A549 (cell line): ENCODE data around the gene PASK. TPM values are rescaled to one million over a fixed set of nuclear protein-coding genes. Genes with fewer than 3 reads are reported as not detected.

Experiments
- ATAC-seq, 2 experiments: fragments of 200-7000 bp in 1 of 2; fragments of >200 bp in 1 of 2; cut with Nextera tagmentation in 1 of 2; cut with Tn5 transposase in 1 of 2; 3 replicates each; pipeline versions ENCODE4 v1.8.0 to v1.9.1; 2018 to 2020; ENCODE audit warnings: mild to moderate bottlenecking in 1 of 2, moderate library complexity in 1 of 2
- CTCF ChIA-PET: fragments of 300-600 bp; sonication (Branson Sonifier 250); formaldehyde crosslinking; extraction: SDS; loops from one replicate; lab custom pipeline; 2021; ENCODE audit warnings: antibody characterized with exemption, inconsistent platforms; lab: Yijun Ruan, JAX
- POLR2A ChIA-PET: fragments of 350-600 bp; formaldehyde crosslinking; extraction: SDS; loops from one replicate; lab custom pipeline; 2021; ENCODE audit warnings: antibody characterized with exemption, inconsistent platforms; lab: Yijun Ruan, JAX
- DNase-seq, 2 experiments: peaks; one replicate each; pipeline versions ENCODE4 v3.0.0 to v3.0.0-alpha.2; 2011 to 2016; ENCODE audit warnings: low read depth in 1 of 2, low spot score in 1 of 2
- FAIRE-seq: peaks from 2 replicates; lab custom pipeline; 2011; peaks lifted over from hg19 to GRCh38; lab: Jason Lieb, UNC
- H3K27ac ChIP-seq, 2 experiments: fragments of >200 bp; sonication (Bioruptor Twin); formaldehyde crosslinking; 3 replicates each; pipeline ENCODE4 v1.5.1; 2016 to 2017
- H3K4me1 ChIP-seq: fragments of >200 bp; sonication (Bioruptor Twin); formaldehyde crosslinking; 3 replicates; pipeline ENCODE4 v1.6.1; 2016
- H3K4me2 ChIP-seq: fragments of >200 bp; sonication (Bioruptor Twin); formaldehyde crosslinking; 3 replicates; pipeline ENCODE4 v1.6.1; 2016
- H3K4me3 ChIP-seq: fragments of >200 bp; sonication (Bioruptor Twin); formaldehyde crosslinking; 3 replicates; pipeline ENCODE4 v1.5.1; 2016
- H3K9me3 ChIP-seq: fragments of >200 bp; sonication (Bioruptor Twin); formaldehyde crosslinking; 3 replicates; pipeline ENCODE4 v1.6.1; 2016
- BHLHE40 ChIP-seq: IDR thresholded peaks from 2 replicates; pipeline ENCODE4 v1.6.1; 2012; ENCODE audit warnings: low read depth, low read length, inconsistent platforms
- CBX2 ChIP-seq: fragments of 200-600 bp; sonication (generic); IDR thresholded peaks from 2 replicates; pipeline ENCODE4 v1.6.1; 2016; ENCODE audit warnings: low read depth, mild to moderate bottlenecking, borderline replicate concordance
- CEBPB ChIP-seq, 2 experiments: fragments of >200 bp in 1 of 2; sonication (Bioruptor Twin) in 1 of 2; formaldehyde crosslinking in 1 of 2; IDR thresholded peaks; 2 replicates each; pipeline ENCODE4 v1.6.1; 2012 to 2016
- FOSB ChIP-seq: fragments of 250-450 bp; sonication (Bioruptor Pico); IDR thresholded peaks from 2 replicates; pipeline ENCODE4 v1.5.0; 2020; ENCODE audit warnings: mild to moderate bottlenecking, moderate library complexity
- FOXS1 ChIP-seq: fragments of 250-450 bp; sonication (Bioruptor Pico); IDR thresholded peaks from 2 replicates; pipeline ENCODE4 v1.5.0; 2020; ENCODE audit warnings: mild to moderate bottlenecking, moderate library complexity
- HOXA7 ChIP-seq: fragments of 250-450 bp; sonication (Bioruptor Pico); IDR thresholded peaks from 2 replicates; pipeline ENCODE4 v1.5.0; 2020; ENCODE audit warnings: mild to moderate bottlenecking, moderate library complexity
- MAFK ChIP-seq: fragments of 450-650 bp; IDR thresholded peaks from 2 replicates; pipeline ENCODE4 v1.6.1; 2014; ENCODE audit not compliant: partially characterized antibody
- NFE2L2 ChIP-seq: fragments of 150-350 bp; conservative IDR thresholded peaks from 2 replicates; pipeline ENCODE4 v1.6.1; 2014; ENCODE audit warnings: low read length
- NR3C1 ChIP-seq: fragments of >200 bp; sonication (Bioruptor Twin); formaldehyde crosslinking; IDR thresholded peaks from 3 replicates; pipeline ENCODE4 v1.6.1; 2017
- PHF8 ChIP-seq: fragments of 200-600 bp; sonication (generic); IDR thresholded peaks from 2 replicates; pipeline ENCODE4 v1.6.1; 2016; ENCODE audit warnings: low read depth, mild to moderate bottlenecking, antibody characterized with exemption, moderate library complexity, borderline replicate concordance
- POLR2AphosphoS2 ChIP-seq: conservative IDR thresholded peaks from 2 replicates; pipeline ENCODE4 v1.6.1; 2012; ENCODE audit warnings: low read length, improper control_type of control experiment, inconsistent platforms
- RARB ChIP-seq: fragments of 250-450 bp; sonication (Bioruptor Pico); IDR thresholded peaks from 2 replicates; pipeline ENCODE4 v1.8.0; 2021; ENCODE audit warnings: mild to moderate bottlenecking, moderate library complexity
- RCOR1 ChIP-seq: fragments of 150-350 bp; IDR thresholded peaks from 2 replicates; pipeline ENCODE4 v1.6.1; 2014; ENCODE audit warnings: antibody characterized with exemption, low read length, low read depth
- RFX5 ChIP-seq: fragments of 450-650 bp; IDR thresholded peaks from 2 replicates; pipeline ENCODE4 v1.7.1; 2014; ENCODE audit warnings: antibody characterized with exemption, mild to moderate bottlenecking, moderate library complexity
- TFCP2L1 ChIP-seq: fragments of 250-450 bp; sonication (Bioruptor Pico); IDR thresholded peaks from 2 replicates; pipeline ENCODE4 v1.5.0; 2021; ENCODE audit warnings: mild to moderate bottlenecking
- WGBS: methylation state at CpG from one replicate; pipeline ENCODE4 v1.1.6; 2017; ENCODE audit errors: missing lambda C conversion rate; 5-methylcytosine and 5-hydroxymethylcytosine counted together
- polyA plus RNA-seq, 4 experiments: library from polyadenylated mRNA; depleted of rRNA in 3 of 4; stranded (reverse); fragments of >200 nt; fragmentation: RNase III in 1 of 4; extraction: RNeasy Plus Mini Kit Qiagen cat#74134 plus additional on column Dnase treatment in 1 of 4; gene quantifications; 2 replicates in 3 of 4; 3 replicates in 1 of 4; pipeline ENCODE4 v1.2.3, GENCODE V29; 2011 to 2017
- TF ChIP-seq, protein P1 (sequence below): IDR thresholded peaks from 2 replicates; pipeline ENCODE4 v1.6.1; 2012
- TF ChIP-seq, protein P2 (sequence below): IDR thresholded peaks from 2 replicates; pipeline ENCODE4 v1.6.1; 2012
- TF ChIP-seq, protein P3 (sequence below): fragments of >200 bp; sonication (Bioruptor Twin); formaldehyde crosslinking; IDR thresholded peaks from 3 replicates; pipeline ENCODE4 v1.6.1; 2016
- TF ChIP-seq, protein P4 (sequence below): fragments of >200 bp; sonication (Bioruptor Twin); formaldehyde crosslinking; IDR thresholded peaks from 2 replicates; pipeline ENCODE4 v1.6.1; 2016
- TF ChIP-seq, protein P5 (sequence below): fragments of 150-350 bp; IDR thresholded peaks from 2 replicates; pipeline ENCODE4 v1.6.1; 2014; ENCODE audit warnings: low read depth, mild to moderate bottlenecking, low read length

Gene PASK
- polyA plus RNA-seq, 2 of the 4 experiments (the other 2 are of a cell fraction) = 7.4 to 12.4 TPM

DNA sequence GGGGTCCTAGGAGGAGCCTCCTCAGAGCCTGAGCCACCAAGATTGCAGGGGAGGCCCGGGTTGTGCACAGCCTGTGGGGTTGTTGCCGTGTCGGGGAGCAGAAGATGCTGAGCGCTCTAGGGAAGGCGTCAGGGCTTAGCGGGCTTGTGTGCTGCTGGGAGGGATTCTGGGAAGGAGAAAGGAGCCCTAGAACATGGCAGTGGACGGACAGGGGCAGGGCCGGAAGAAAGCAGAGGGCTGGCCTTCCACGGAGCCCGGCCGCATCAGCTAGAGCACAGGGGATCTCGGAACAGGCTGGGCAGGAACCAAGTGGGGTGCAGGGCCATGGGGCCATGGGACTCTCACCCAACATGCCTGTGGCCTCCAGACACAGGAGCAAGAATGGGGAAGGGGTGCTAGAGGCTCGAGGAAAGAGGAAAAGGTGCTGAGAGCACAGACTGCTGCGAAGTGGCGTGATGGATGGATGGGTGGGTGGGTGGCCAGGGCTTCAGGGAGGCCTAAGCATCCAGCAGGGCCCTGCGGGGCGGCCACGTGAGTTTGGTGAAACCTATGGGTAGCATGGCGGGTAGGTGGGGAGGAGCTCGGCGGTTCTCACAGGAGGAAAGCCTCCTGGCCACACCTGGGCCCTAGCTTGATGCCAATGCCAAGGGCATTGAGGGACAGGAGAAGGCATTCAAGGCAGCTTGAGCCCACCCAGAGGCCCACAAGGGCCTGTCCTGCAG, 82.9 kb downstream of the PASK start:
- H3K27ac ChIP-seq = no peak overlapping the region
- ATAC-seq (no peak), FAIRE-seq (no peak), DNase-seq (no peak)
- H3K4me3 ChIP-seq = no peak overlapping the region
- H3K9me3 ChIP-seq = no peaks in the 10 kb centered on the region
- TF ChIP-seq TFCP2L1 (CRISPR knock-in tag) = no peak
- no peak for TF ChIP-seq RARB (CRISPR knock-in tag)
- TF ChIP-seq CEBPB (IDR thresholded peaks at IDR 0.05) = no peak
- no peak for TF ChIP-seq HOXA7
- TF ChIP-seq POLR2AphosphoS2 = no peak
- TF ChIP-seq MAFK = no peak
- TF ChIP-seq, protein P1, sequence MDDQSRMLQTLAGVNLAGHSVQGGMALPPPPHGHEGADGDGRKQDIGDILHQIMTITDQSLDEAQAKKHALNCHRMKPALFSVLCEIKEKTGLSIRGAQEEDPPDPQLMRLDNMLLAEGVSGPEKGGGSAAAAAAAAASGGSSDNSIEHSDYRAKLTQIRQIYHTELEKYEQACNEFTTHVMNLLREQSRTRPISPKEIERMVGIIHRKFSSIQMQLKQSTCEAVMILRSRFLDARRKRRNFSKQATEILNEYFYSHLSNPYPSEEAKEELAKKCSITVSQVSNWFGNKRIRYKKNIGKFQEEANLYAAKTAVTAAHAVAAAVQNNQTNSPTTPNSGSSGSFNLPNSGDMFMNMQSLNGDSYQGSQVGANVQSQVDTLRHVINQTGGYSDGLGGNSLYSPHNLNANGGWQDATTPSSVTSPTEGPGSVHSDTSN = no peak
- TF ChIP-seq NFE2L2 = no peak
- TF ChIP-seq, protein P2, sequence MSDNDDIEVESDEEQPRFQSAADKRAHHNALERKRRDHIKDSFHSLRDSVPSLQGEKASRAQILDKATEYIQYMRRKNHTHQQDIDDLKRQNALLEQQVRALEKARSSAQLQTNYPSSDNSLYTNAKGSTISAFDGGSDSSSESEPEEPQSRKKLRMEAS = no peak
- no peak for TF ChIP-seq RFX5
- TF ChIP-seq, protein P3, sequence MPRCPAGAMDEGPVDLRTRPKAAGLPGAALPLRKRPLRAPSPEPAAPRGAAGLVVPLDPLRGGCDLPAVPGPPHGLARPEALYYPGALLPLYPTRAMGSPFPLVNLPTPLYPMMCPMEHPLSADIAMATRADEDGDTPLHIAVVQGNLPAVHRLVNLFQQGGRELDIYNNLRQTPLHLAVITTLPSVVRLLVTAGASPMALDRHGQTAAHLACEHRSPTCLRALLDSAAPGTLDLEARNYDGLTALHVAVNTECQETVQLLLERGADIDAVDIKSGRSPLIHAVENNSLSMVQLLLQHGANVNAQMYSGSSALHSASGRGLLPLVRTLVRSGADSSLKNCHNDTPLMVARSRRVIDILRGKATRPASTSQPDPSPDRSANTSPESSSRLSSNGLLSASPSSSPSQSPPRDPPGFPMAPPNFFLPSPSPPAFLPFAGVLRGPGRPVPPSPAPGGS = no peak
- TF ChIP-seq NR3C1 = no peak
- TF ChIP-seq CBX2 = no peak
- no peak for TF ChIP-seq FOXS1 (CRISPR knock-in tag)
- TF ChIP-seq, protein P4, sequence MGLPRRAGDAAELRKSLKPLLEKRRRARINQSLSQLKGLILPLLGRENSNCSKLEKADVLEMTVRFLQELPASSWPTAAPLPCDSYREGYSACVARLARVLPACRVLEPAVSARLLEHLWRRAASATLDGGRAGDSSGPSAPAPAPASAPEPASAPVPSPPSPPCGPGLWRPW = no peak
- TF ChIP-seq FOSB (CRISPR knock-in tag) = no peak
- WGBS = 83% methylated on average over 21 of the region's 21 CpGs
- POLR2A ChIA-PET = no interaction called here
- H3K4me1 ChIP-seq = no peaks in the 10 kb centered on the region
- CTCF ChIA-PET = interaction anchor here (0.9 to 2.4 kb wide), 3 partner anchors 9 to 152 kb away, joined by 3 to 9 read pairs (median 3); no protein-coding TSS in a partner anchor
- H3K4me2 ChIP-seq = no peak overlapping the region

DNA sequence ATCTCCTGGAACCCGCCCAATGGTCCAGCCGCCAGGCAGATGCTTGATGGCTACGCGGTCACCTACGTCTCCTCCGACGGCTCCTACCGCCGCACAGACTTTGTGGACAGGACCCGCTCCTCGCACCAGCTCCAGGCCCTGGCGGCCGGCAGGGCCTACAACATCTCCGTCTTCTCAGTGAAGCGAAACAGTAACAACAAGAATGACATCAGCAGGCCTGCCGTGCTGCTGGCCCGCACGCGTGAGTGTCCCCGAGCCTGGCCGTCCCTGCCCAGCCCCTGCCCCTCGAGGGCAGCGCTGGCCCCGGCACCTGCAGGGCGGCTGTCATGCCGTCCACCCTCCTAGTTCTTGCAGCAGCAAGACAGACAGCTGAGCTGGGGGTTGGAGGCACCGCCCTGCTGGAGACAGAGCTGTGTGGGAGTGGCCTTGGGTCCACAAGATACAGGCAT, 83.9 kb downstream of the PASK start:
- POLR2A ChIA-PET = no interaction called here
- no peak overlapping the region for H3K27ac ChIP-seq
- TF ChIP-seq BHLHE40 (no peak), RCOR1 (no peak), PHF8 (no peak)
- TF ChIP-seq, protein P5, sequence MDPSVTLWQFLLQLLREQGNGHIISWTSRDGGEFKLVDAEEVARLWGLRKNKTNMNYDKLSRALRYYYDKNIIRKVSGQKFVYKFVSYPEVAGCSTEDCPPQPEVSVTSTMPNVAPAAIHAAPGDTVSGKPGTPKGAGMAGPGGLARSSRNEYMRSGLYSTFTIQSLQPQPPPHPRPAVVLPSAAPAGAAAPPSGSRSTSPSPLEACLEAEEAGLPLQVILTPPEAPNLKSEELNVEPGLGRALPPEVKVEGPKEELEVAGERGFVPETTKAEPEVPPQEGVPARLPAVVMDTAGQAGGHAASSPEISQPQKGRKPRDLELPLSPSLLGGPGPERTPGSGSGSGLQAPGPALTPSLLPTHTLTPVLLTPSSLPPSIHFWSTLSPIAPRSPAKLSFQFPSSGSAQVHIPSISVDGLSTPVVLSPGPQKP = no peak
- no peaks in the 10 kb centered on the region for H3K4me1 ChIP-seq
- 92% methylated on average over 24 of the region's 27 CpGs for WGBS
- DNase-seq (no peak), FAIRE-seq (no peak), ATAC-seq (no peak)
- CTCF ChIA-PET = interaction anchor here (1.0 to 2.4 kb wide), 2 partner anchors 13 kb away, joined by 5 to 9 read pairs; no protein-coding TSS in a partner anchor
- H3K4me2 ChIP-seq = no peak overlapping the region
- H3K9me3 ChIP-seq = no peaks in the 10 kb centered on the region
- no peak overlapping the region for H3K4me3 ChIP-seq
